Hematopoietic multipotent progenitor cell treated with erythropoietin and hydrocortisone succinate and interleukin-3 and kit ligand, for 17 days (in vitro differentiated cells): ENCODE measurements around the gene ANKRD33B.
"Not testable (repeated sequence)": the region's sequence is repeated elsewhere in the genome, so short reads cannot be mapped to it uniquely, and the experiment has no call there.

Experiments
- DNase-seq: peaks from one replicate; pipeline ENCODE4 v3.0.0-alpha.2; 2015; ENCODE audit warnings: low spot score

Gene ANKRD33B

DNA sequence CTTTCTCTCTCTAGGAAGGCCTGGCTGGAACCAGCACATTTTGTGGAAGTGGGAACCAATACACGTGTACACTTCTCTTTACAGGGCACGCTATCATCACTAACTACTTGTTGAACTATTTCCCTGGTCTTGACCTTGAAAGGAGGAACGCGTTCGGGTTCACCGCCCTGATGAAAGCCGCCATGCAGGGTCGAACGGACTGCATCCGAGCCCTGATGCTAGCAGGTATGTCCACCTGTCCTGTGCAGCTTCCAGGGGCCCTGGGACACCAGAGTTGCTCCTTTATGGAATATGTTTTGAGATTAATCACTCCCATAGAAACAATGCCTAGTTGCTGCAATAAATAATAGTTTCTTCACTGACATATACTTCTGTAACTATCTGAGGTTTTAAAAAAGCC is 74.1 kb downstream of the ANKRD33B start:
- DNase-seq: no peak

GRCh38 chr5:10638723-10639122 is 74.9 kb downstream of the ANKRD33B start:
- DNase-seq: not testable (repeated sequence)

GRCh38 chr5:10639846-10640368 is 76.0 kb downstream of the ANKRD33B start:
- no peak for DNase-seq

- DNase-seq: no peak
Observed at GRCh38 chr5:10642367-10642766, 78.5 kb downstream of the ANKRD33B start.

DNA sequence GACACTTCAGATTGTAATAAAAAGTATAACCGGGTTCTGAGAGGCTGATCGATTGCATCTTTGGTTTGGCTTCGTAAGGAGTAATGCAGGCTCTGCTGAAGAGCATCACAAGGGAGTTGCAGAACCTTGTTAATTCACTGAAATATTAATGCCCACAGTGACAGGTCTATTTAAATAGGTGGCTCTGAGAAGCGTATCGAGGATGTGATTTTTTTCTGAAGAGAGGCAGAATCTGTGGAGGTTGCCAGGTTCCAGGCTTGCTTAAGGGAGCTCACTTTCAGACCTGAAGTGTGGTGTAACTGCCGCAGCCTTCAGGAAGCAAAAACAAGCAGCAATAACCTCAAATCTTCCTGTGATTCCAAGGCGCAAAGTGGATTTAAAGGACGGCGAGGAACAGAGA is 80.3 kb downstream of the ANKRD33B start:
- DNase-seq: no peak

DNA sequence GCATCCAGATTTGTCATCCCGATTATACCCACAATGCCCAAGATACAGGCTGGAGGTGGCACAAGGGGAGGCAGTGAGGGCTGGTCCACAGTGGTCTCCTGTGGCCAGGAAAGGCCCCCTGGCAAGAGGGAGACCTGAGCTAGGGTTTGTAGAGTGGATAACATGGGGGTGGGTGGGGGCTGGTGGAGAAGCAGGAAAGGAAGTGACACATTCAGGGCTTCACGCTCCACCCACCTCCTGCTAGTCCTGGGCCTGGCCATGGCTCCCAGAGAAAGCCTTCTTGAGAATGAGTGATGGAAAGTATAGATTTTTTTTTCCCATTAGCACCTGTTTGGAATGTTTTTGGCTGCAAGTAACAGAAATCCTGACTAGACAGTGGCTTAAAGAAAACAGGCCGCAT is 81.3 kb downstream of the ANKRD33B start:
- DNase-seq: no peak

DNA sequence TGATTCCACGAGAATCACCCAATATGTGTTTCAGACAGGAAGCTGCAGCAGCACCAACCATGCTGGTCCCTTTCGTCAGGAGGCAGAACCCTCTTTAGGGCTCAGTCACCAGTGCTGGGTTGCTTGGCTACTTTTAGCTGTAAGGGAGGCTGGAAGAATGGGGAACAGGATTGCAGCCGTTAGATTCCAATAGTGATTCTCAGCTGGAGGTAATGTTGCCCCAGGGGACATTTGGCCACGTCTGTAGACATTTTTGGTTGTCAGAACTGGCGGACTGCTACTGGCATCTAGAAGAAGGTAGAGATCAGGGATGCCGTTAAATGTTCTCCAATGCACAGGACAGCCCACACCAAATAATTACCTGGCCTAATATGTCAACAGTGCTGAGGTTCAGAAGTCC is 81.8 kb downstream of the ANKRD33B start:
- no peak for DNase-seq

DNA sequence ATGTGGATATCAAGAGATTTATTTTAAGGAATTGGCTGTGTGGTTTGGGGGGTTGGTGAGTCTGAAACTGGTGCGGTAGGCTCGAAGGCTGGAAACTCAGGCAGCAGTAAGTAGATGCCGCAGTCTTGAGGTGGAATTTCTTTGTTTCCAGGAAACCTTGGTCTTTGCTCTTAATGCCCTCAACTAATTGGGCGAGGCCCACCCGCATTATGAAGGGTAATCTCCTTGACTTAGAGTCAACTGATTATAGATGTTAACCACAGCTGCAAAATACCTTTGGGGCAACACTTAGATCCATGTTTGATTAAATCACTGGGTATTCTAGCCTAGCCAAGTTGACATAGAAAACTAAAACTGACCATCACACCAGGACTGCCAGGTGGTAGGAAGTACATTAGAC is 83.8 kb downstream of the ANKRD33B start:
- DNase-seq: no peak

- DNase-seq: no peak
Observed at GRCh38 chr5:10648806-10649665, 85.2 kb downstream of the ANKRD33B start.

DNA sequence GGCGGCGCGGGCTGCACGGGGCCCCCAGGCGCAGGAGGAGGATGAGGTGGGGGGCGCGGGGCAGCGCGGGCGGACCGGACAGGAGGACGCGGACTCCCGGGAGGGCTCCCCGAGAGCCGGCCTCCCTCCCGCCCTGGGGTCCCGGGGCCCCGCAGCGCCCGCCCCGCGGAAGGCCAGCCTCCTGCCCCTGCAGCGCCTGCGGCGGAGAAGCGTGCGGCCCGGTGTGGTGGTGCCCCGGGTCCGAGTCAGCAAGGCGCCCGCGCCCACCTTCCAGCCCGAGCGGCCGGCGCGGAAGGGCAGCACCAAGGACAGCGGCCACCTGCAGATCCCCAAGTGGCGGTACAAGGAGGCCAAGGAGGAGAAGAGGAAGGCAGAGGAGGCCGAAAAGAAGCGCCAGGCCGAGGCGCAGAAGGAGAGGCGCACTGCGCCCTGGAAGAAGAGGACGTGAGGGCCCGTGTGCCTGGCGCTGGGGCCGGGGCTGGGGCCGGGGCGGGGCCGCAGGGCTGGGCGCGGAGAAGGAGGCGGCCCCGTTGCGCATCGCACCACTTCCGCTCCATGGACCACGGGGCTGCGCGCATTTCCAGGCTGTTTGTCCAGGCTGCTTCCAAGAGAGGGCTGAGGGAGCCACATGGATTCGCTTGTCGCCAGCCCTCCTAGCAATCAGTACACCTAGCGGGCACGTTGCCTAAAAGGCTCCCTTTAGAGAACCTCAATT is 86.0 kb downstream of the ANKRD33B start:
- no peak for DNase-seq

- DNase-seq: no peak
Observed at GRCh38 chr5:10652151-10652550, 88.3 kb downstream of the ANKRD33B start.

- DNase-seq: no peak
Observed at GRCh38 chr5:10652606-10653005, 88.7 kb downstream of the ANKRD33B start.

GRCh38 chr5:10653043-10653442 is 89.2 kb downstream of the ANKRD33B start:
- no peak for DNase-seq

DNA sequence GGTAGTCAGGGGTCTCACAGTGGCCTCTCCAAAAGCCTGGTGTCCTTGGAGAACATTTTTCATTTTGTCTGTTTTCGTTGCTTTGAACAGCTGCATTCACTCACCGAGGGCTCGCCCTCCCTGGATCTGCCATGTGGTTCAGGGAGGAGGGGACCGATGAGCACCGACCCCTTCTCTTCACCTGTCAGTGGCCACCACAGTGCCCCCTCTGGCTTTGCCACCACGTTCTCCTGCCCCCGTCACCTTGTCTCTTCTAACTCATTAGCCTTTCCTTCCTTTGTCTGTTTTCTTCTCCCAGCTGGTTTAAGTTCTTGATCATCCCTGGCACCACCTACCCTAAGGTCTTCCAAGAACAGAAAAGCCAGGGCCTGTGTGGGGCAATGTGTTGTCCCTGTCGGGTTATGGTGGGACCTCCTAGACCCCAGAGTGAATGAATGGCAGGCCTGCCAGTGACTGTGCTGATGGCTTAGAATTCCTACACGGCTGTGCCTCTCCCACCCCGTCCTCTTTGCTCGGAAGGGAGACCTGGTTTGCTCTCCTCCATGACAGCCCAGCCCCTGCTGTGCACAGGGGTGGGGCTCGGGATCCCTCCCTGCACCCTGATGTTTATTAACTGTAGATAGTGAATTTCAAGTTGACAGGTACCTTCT is 90.0 kb downstream of the ANKRD33B start:
- DNase-seq: no peak

- no peak for DNase-seq
Observed at GRCh38 chr5:10654566-10654965, 90.7 kb downstream of the ANKRD33B start.

DNA sequence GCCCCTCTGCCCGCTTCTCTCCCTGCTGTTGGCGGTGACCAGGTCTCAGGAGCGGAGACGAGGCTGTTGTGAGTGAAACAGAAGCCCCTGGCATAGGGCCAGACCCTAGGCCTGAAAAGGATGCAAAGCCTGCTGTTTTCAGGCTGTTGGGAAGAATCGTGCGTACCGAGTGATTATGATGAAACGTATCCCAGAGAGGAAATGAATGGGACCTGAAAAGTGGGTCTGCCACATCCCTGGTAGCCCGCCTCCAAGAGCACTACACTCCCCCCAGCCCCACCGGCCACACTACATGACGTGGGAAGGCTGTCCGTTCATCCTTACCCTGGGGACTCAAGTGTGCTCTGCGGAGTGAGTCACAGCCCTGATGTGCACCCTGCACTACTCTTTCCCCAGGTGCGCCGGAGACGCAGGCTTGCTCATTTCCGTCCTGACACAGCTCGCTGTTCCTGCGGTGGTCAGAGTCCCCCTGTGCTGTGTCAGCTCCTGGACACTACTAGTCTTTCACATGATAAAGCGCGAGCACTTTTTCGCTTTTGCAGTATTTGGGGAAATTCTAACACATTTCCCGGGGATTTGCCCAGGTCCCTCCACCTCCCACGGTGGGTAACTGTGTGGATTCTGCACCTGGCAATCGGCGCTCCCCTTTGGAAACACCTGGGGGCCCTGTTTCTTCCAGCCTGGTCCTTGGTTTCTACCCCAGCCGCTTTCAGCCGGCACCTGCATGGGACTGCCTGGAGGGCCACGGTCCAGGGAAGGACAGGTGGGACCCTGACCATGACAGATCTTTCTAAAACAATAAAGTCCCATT is 91.5 kb downstream of the ANKRD33B start:
- DNase-seq: no peak

GRCh38 chr5:10655972-10656830 is 92.3 kb downstream of the ANKRD33B start:
- no peak for DNase-seq

DNA sequence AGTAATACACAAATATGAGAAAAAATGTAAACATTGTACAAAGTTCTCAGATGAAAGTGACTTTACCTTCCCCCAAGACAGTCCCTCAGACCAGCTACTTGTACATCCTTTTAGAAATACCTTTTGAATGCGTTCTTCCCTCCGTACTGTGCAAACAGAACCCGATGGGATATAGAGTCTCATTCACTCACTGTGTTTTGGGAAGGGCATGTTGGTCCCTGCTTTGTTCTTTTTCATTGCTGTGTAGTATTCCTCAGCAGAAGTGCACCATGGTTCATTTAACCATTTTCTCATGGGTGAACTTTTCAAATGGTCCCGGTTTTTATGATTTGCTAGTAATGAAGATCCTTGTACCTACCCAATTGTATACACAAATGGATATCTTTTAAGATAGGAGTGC is 94.4 kb downstream of the ANKRD33B start:
- no peak for DNase-seq

- no peak for DNase-seq
Observed at GRCh38 chr5:10660135-10660534, 96.3 kb downstream of the ANKRD33B start.

- DNase-seq: no peak
Observed at GRCh38 chr5:10660720-10661387, 97.0 kb downstream of the ANKRD33B start.
